SH-SY5Y (cell line): ENCODE measurements around the gene ACOT11.

Experiments used
- GATA2 ChIP-seq: IDR thresholded peaks from 2 replicates; pipeline ENCODE4 v1.6.1; 2011; ENCODE audit warnings: mild to moderate bottlenecking, low read depth, low read length
- GATA3 ChIP-seq: IDR thresholded peaks from 2 replicates; pipeline ENCODE4 v1.6.1; 2011; ENCODE audit warnings: low read depth, mild to moderate bottlenecking, low read length, moderate library complexity

ACOT11 gene

DNA sequence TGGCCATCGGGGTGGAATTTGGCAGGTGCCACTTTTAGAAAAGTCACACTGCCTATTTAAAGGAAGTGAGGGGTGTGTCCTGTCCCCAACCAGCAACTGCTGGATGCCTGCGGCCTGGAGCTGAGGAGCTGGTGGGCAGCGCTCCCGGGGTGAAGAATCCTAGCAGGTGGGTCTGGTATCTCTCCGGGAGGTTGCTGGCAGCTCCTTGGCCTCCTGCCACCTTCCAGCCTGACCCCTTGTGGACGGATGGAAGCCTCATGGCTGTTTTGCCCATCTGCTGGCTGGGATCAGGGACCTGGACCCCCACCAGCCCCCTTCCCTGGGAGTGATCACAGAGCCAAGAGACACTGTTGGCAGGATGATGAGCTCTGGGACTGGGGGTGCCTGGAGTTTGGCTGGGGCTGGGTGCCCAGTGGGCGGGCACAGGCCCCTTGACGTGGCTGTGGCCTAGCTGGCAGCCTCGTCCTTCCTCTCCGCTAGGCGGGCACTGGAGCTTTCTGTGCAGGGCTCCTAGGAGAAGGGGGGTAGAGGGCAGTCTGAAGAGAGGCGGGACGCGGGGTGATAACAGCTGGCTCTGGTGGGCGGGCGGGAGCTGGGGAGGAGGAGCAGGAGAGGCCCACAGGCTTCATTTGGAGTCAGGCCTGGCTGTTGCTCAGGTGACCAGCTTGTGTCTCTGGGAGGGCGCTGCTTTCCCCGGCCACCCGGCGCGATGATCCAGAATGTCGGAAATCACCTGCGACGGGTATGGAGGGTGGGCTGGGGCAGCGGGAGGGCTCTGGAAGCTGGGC, at the start of gene ACOT11:
ACOT11 (plus strand) TSS at position 628 of the 788 bp plus-strand sequence; CDS start at position 710, 82 bp downstream.
- TF ChIP-seq GATA2 = no peak
- TF ChIP-seq GATA3 = no peak

DNA sequence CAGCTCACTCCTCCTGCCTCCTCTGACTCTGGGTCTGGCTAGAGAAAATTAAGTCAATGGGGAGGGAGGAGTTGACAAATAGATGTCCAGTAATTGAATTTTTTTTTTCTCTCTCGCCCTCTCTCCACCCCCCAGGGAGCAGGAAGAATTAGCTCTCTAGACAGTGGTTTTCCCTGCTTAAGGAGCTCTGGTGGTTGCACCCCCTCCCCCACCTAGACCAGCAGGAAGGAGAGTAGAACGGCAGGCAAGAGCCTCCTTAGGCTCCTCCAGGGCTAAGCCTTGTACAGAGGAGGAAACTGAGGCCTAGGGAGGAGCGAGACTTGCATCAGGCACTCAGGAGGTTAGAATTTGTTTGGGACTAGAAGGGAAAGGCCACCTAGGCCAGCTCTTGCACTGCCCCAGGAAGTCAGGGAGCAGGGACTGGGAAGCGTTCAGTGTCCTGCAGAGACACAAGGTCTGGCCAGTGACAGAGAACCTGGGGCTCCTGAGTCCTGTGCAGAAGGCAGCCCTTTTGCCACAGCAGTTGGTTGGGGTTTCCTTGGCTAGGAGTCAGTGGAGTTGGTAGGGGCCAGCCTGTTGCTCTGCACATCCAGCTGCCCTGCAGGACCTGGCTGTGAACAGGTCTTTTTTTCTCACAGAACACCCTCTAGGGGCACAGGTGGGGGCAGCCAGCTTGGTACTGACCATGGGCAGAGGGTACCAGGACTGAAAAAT, 49.5 kb upstream of the ACOT11 start:
- TF ChIP-seq GATA3 = no peak
- no peak for TF ChIP-seq GATA2

DNA sequence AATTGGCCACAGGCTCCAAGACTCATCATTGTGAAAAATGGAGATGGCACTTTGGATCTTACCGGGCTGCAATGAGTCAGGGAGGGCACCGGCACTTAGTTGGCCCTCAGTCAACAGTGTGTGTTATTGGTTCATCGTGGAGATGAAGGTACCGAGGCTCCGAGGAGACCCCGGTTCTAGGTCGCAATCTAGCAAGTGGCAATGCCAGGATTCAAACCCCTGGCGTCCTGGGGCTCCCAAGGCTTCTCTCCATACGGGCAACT, 49.0 kb upstream of the ACOT11 start:
- no peak for TF ChIP-seq GATA3
- no peak for TF ChIP-seq GATA2

DNA sequence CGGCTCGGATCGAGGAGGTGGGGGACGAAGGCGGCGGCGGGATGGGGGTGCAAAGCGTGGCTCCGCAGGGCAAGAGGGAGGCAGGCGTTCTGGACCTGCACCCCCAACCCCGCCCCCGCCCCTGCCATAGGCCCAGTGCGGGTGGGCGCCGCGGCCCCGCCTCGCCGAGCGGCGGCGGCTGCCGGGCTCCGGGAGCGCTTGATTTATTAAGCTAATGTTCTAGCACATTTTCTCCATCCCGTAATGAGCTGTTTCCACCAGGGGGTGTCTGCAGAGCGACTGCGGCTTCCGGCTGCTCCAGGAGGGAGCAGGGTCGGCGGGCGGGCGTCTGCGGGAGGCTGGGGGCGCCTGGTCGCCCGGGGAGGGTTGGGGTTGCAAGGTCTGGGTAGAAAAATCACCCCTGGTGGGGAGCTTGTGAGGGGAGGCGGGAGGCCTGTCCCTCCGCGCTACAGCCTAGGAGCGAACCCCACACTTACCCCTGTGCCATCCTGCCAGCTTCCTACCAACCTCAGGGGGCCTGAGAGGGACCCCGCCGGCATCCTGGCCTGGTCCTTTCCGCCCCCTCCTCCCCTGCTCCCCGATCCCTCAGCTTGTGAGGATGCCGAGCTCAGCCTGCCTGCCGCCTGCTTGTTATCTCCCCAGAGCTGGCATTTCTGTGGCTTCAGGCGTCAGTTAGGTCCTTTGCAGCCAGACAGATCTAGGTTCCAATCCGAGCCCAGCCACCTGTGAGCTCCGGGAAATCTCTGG, 48.5 kb upstream of the ACOT11 start:
- TF ChIP-seq GATA2 (peak; percentile 35), GATA3 (no peak)

DNA sequence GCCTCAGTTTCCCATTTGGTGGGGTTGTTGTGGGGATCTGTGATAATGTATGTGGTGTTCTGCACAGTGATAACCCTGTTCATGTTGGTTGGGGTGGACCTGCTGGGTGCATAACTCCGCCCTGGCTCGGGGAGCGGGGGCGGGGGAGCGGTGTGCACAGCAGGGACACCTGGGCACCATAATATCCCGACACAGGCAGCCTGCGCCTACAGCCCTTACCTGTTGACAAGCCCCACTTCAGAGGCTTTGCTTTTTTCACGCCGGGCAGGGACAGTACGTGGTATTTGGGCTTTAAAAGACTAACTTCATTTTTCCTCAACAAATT, 48.0 kb upstream of the ACOT11 start:
- TF ChIP-seq GATA3 = no peak
- no peak for TF ChIP-seq GATA2

DNA sequence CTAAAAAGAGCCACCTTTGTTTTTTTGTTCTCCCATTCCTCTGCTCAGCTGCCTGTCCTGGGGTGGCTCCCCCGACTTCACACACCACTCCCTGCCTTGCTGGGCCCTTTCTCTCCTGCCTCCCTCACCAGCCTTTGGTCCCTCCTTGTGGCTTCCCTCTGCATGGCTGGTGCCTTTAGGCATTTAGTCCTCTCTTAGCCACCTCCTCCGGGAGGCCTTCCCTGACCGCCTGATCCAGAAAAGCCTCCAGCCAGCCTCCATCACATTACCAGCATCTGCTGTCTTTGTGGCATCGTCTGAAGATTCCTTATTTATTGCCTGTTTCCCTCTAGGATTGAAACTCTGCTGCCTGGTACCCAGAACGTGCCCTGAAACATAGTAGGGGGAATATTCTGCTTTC, 46.2 kb upstream of the ACOT11 start:
- no peak for TF ChIP-seq GATA3
- TF ChIP-seq GATA2 = no peak

DNA sequence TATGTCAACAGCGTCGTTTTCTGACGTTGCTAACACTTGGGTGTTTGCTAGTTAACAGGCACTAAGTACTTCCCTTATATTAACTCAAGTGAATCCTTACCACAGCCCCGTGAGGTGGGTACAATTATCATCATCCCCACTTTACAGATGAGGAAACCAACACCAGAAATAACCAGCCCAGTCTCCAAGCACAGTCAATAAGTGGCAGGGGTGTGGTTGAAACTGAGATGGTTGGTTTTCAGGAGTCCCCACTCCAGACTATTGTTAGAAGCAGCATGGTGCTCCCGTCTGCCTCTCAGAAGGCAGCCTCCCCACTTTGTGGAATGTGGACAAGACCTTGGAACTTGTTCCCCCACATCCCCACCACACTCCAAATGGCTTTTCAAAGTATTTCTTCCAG, 45.7 kb upstream of the ACOT11 start:
- no peak for TF ChIP-seq GATA2
- no peak for TF ChIP-seq GATA3

DNA sequence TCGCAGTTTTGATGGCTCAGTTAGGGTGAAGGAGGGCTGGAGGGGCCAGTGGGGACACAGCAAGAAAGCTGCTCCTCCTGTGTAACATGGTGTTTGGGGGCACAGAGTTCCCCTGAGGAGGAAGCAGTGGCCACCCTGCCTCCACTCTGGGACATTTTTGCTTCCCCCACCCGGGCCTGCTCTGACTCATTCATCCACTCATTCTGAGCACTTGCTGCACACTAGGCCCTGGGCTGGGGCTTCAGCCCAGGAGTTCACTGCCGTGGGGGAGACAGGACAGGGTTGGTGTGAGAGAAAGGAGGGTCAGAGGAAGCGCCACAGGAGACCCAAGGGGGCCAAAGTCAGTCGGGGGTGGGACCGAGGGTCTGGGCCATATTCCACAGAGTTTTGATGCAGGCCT, 41.4 kb upstream of the ACOT11 start:
- TF ChIP-seq GATA3 (no peak), GATA2 (no peak)

DNA sequence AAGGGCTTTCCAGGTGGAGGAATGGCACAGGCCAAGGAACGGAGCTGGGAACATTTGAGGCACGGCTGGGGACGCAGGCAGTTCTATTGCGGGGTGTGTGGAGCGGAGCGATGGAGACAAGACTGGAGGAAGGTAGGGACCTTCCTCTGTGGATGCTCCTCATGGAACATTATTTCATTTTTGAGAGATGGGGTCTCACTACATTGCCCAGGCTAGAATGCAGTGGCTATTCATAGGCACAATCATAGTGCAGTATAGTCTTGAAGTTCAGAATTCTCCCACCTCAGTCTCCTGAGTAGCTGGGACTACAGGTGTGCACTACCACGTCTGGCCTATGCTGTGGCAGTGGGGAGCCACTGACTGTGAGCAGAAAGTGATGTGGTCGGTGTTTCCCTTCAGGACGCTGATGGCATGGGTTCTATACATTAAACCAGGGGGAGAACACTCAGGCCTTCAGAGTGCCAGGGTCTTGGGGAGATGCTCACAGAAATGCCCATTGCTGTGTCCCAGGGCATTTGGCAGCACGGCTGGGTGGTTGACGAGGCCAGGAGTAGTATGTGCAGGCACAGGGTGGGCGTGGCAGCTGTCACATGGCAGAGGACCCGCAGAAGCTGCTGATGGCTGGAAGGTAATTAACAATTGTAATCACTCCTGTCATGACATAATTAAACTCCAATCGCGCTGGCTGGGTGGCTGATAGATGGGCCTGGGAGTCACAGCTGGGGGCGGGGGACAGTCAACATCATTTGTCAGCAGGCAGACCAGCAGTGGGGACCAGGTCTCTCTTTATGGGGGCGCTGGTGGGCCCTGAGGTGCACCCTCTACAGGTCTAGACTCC, 40.8 kb upstream of the ACOT11 start:
- TF ChIP-seq GATA2 = no peak
- no peak for TF ChIP-seq GATA3

DNA sequence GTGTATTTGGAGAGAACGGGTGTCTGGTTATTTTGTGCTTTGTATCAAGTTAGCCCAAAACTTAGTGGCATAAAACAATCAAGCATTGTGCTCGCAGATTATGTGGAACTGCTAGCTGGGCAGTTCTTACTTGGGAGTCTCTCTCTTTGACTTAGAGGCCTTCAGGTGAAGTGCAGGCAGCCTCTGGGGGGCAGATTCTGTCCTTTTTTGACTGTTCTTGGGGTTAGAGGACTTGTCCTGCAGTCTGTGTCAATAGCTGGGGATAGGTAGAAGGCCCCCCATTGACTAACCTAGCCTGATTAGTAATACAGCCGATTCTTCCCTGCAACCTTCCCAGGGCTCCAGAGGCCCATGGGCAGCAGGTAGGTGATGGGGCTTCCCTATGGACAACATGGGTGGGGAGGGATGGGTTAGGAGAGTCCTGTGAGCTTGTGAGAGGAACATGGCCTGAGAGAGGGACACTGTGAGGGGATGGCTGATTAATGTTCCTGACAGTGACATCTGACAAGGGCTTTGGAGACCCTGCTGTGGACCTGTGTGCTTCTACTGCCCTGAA, 37.2 kb upstream of the ACOT11 start:
- TF ChIP-seq GATA2 = no peak
- TF ChIP-seq GATA3 = no peak

DNA sequence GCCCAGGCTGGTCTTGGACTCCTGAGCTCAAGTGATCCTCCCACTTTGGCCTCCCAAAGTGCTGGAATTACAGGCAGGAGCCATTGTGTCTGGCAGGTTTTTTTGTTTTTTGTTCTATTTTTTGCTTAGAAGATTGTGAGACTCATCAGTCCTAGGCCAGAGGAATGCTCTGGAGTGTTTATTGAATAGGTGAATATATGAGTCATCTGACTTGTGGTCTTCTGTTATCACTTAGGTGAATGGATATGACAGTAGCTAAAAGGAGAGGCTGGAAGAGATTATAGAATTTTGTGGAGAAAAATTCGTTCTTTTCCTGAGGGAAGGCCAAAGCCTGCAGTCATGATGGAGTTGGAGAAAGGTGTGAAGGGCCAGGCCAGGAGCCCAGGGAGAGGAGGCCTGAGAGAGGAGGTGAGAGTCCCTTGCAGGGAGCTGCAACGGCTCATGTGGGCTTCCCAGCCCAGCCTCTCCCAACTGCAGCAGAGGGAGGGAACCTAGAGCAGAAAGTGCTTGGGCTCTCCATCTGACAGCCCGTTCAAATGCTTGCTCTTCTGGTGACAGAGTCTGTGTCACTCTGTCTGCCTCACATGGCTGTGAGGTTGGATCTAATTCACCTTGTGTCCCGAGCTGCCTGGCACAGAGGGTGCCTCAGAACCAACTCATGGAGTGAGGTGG, 31.6 kb upstream of the ACOT11 start:
- TF ChIP-seq GATA3 (no peak), GATA2 (no peak)

DNA sequence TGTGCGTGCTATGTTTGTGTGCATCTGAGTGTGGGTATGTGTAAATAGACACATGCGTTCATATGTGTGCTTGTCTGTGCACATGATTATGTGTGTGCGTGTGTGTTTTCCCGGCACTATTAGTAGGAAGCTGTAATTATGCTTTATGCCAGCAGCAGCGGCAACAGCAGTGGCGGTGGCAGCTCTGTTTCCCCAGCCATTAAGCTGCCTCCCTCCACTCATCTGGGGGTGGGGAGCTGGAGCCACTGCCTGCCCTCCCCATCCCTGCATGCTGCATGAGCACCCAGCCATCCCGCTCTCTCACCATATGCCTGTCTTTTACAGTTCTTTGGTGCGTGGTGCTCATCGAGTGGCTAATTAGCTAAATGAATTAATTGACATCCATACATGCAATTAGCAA, 30.5 kb upstream of the ACOT11 start:
- no peak for TF ChIP-seq GATA3
- TF ChIP-seq GATA2 = no peak

DNA sequence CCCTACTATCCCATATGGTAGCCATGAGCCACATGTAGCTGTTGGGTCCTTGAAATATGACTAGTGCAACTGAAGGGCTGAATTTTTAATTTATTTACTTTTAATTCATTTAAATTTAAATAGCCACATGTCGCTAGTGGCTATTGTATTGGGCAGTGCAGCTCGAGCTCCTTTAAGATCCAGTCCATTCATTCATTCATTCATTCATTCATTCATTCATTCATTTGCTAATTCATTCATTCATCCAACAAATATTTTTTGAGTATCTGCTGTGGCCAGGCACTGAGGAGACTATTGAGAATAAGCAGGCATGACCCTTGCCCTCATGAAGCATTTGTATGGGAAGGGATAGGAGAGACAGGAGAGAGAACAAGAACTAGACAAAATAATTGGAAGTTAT, 29.5 kb upstream of the ACOT11 start:
- TF ChIP-seq GATA3 (no peak), GATA2 (no peak)
